ENCODE results near the gene RAD23A. TPM values are rescaled to one million over a fixed set of nuclear protein-coding genes. Genes with fewer than 3 reads are reported as not detected.

The RAD23A gene
- total RNA-seq, 1 donor from 2014 or later = 83.1 TPM

DNA sequence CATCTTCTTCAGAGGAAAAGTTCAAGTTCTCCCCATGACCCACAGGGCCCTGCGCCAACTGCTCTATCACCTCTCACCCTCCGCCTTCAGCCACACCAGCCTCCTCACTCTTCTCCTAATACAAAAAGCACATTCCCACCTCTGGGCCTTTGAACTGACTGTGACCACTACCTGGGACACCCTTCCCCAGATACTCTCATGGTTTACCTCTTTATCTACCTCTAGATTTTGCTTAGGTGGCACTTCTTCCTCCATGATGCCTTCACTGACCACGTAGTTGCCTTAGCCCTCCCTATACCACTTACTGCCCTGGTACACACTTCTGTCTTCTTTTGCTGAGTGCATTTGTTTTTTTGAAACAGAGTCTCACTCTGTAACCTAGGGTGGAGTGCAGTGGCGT, 22.7 kb upstream of the RAD23A start:
- Mint-ChIP-seq H3K4me3 (ENCODE audit: unreplicated experiment) (no peak overlapping the region), H3K9me3 (ENCODE audit: unreplicated experiment) (no peaks in the 10 kb centered on the region), H3K27me3 (ENCODE audit: unreplicated experiment) (no peaks in the 10 kb centered on the region), H3K4me1 (ENCODE audit: unreplicated experiment) (peaks cover 8% of the 10 kb centered on the region), H3K27ac (ENCODE audit: unreplicated experiment) (no peak overlapping the region), H3K36me3 (ENCODE audit: unreplicated experiment) (peaks cover 24% of the 10 kb centered on the region)
- TF ChIP-seq, protein P1, sequence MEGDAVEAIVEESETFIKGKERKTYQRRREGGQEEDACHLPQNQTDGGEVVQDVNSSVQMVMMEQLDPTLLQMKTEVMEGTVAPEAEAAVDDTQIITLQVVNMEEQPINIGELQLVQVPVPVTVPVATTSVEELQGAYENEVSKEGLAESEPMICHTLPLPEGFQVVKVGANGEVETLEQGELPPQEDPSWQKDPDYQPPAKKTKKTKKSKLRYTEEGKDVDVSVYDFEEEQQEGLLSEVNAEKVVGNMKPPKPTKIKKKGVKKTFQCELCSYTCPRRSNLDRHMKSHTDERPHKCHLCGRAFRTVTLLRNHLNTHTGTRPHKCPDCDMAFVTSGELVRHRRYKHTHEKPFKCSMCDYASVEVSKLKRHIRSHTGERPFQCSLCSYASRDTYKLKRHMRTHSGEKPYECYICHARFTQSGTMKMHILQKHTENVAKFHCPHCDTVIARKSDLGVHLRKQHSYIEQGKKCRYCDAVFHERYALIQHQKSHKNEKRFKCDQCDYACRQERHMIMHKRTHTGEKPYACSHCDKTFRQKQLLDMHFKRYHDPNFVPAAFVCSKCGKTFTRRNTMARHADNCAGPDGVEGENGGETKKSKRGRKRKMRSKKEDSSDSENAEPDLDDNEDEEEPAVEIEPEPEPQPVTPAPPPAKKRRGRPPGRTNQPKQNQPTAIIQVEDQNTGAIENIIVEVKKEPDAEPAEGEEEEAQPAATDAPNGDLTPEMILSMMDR (IDR thresholded peaks at IDR 0.05) = no peak
- no peak for DNase-seq (ENCODE audit: extremely low spot score, unreplicated experiment)

DNA sequence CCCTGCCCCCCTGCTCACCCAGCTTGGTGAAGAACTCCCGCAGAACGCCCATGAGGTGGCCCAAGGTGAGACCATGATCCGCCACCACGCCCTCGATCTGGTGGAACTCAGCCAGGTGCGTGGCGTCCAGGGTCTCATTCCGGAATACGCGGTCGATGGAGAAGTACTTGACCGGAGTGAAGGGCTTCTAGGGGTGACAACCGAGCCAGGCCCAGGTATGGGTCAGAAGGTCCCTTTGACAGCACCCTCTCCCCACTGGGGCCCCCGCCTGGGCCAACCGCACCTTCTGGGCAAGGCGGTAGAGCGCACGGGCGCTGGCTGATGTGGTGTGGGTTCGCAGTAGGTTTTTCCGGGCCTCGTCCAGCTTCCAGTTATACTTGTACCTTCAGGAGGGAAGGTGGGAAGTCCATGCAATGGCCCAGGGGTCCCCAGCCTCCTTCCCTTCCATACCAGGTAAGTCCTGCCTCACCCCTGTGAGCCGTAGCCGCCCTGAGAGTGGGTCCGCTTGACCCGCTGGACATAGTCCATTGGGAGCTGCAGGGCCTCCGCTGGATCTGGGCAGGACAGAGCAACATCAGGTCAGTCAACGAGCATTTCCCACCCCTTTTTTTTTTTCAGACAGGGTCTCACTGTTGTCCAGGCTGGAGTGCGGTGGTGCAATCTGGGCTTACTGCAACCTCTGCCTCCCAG, 20.9 kb upstream of the RAD23A start:
- H3K27me3 Mint-ChIP-seq (ENCODE audit: unreplicated experiment) = no peaks in the 10 kb centered on the region
- H3K4me3 Mint-ChIP-seq (ENCODE audit: unreplicated experiment) = no peak overlapping the region
- TF ChIP-seq, protein P1 (IDR thresholded peaks at IDR 0.05) = no peak
- no peaks in the 10 kb centered on the region for H3K4me1 Mint-ChIP-seq (ENCODE audit: unreplicated experiment)
- H3K27ac Mint-ChIP-seq (ENCODE audit: unreplicated experiment) = no peak overlapping the region
- no peaks in the 10 kb centered on the region for H3K9me3 Mint-ChIP-seq (ENCODE audit: unreplicated experiment)
- peaks cover 35% of the 10 kb centered on the region for H3K36me3 Mint-ChIP-seq (ENCODE audit: unreplicated experiment)
- DNase-seq (ENCODE audit: extremely low spot score, unreplicated experiment) = no peak

DNA sequence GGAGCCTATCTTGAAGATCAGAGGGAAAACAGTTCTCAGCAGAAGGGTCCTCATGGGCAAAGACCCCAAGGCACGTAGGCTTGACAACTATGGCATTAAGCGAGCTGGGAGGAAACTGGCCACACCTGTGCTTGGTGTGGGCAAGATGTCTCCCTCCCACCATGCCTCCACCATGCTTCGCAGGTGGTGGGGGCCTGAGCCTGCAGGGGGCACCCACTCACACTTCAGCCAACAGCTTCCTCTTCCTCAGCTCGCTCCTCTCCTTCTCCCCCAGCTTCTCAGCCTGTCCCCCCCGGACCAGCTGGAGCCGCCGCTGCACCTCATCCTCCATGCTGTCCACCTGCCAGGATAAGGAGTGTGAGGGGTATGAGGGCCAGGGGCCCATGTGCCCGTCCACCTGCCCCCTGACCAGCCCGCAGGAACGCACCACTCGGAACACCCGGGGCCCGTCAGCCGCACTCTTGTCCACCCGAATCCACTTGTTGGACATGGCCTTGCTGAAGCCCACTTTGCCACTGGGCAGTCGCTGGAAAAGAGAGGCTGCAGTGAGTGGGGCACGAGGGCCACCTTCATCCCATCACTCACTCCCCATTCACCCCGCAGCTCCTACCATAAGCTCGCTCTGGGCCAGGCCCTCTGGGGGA, 15.5 kb upstream of the RAD23A start:
- peaks cover 19% of the 10 kb centered on the region for H3K36me3 Mint-ChIP-seq (ENCODE audit: unreplicated experiment)
- H3K9me3 Mint-ChIP-seq (ENCODE audit: unreplicated experiment) = no peaks in the 10 kb centered on the region
- TF ChIP-seq, protein P1 (IDR thresholded peaks at IDR 0.05) = no peak
- H3K27me3 Mint-ChIP-seq (ENCODE audit: unreplicated experiment) = no peaks in the 10 kb centered on the region
- no peak for DNase-seq (ENCODE audit: extremely low spot score, unreplicated experiment)
- no peak overlapping the region for H3K27ac Mint-ChIP-seq (ENCODE audit: unreplicated experiment)
- H3K4me1 Mint-ChIP-seq (ENCODE audit: unreplicated experiment) = peaks cover 15% of the 10 kb centered on the region
- H3K4me3 Mint-ChIP-seq (ENCODE audit: unreplicated experiment) = no peak overlapping the region

DNA sequence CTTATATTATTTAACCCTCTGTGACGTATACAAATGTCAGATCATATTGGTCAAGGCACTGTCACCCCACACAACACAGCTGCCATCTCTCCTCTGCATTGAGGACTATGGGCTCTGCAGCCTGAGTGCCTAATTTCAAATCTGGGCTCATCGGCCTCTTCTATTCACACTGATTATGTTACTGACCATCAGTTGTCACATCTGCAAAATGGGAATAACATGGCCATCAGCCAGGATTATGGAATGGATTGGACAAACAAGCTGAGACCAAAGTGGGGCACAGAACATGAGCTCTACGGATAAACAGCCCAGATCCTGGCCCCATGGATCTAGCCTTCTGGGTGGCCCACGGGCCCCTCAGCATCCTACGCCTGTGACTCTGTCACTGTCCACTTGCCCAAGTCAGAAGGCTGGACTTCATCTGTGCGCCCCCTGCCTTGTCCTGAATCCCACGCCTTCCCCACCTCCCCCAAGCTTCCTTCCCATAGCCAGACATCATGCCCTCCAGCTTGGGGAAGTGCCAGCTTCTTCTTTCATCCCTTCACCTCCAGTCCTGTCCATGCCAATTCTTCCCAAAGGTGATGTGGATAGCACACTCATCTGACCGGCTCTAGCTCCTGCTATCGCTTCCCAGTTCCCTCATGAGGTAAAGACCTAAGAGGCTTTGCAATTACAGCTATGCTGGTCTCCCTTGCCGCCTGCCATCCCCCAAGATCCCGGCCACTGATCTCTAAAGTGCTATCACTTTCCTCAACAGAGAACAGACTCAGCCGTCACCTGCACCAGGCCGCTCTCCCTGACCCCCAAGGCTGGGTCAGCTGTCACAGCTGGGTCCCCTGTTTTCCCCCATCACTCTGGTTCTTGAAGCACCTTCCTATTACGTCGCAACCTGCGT, 13.0 kb upstream of the RAD23A start:
- H3K9me3 Mint-ChIP-seq (ENCODE audit: unreplicated experiment) = no peaks in the 10 kb centered on the region
- no peaks in the 10 kb centered on the region for H3K27me3 Mint-ChIP-seq (ENCODE audit: unreplicated experiment)
- DNase-seq (ENCODE audit: extremely low spot score, unreplicated experiment) = no peak
- TF ChIP-seq, protein P1 (IDR thresholded peaks at IDR 0.05) = no peak
- peak overlapping the region; percentile 84 for H3K27ac Mint-ChIP-seq (ENCODE audit: unreplicated experiment)
- peaks cover 12% of the 10 kb centered on the region for H3K36me3 Mint-ChIP-seq (ENCODE audit: unreplicated experiment)
- H3K4me1 Mint-ChIP-seq (ENCODE audit: unreplicated experiment) = peaks cover 20% of the 10 kb centered on the region
- peak overlapping the region; percentile 96 for H3K4me3 Mint-ChIP-seq (ENCODE audit: unreplicated experiment)

All from osteocyte (in vitro differentiated cells).